Gastrocnemius medialis (tissue), 4 donors: ENCODE results near the gene DYNC2I2. TPM values are rescaled to one million over a fixed set of nuclear protein-coding genes. Genes with fewer than 3 reads are reported as not detected.

Experiments
- ATAC-seq, 2 donors: fragments of 150-250 bp; one replicate each; pipeline ENCODE4 v1.9.1; 2016
- DNase-seq, 2 donors: peaks; one replicate each; pipeline ENCODE4 v3.0.0-alpha.2; 2019
- H3K27ac ChIP-seq, 4 donors: fragments of 200-600 bp; sonication (generic); 1 replicate in 1 of 4; 2 replicates in 3 of 4; pipeline ENCODE4 v1.5.1; 2016 to 2018; ENCODE audit warnings: mild to moderate bottlenecking in 2 of 4, moderate library complexity in 1 of 4
- H3K27me3 ChIP-seq, 3 donors: fragments of 200-600 bp; sonication (generic) in 2 of 3; 1 replicate in 1 of 3; 2 replicates in 2 of 3; pipeline versions ENCODE4 v1.5.1 to v1.6.0; 2016 to 2019; ENCODE audit warnings: mild to moderate bottlenecking in 1 of 3, moderate library complexity in 1 of 3
- H3K36me3 ChIP-seq, 2 donors: fragments of 200-600 bp; sonication (generic) in 1 of 2; one replicate each; pipeline ENCODE4 v1.5.1; 2017 to 2018
- H3K4me1 ChIP-seq, 2 donors: fragments of 200-600 bp; sonication (generic) in 1 of 2; one replicate each; pipeline ENCODE4 v1.5.1; 2016 to 2017; ENCODE audit warnings: mild to moderate bottlenecking in 2 of 2
- H3K4me3 ChIP-seq, 4 donors: fragments of 200-600 bp; sonication (generic) in 3 of 4; 1 replicate in 1 of 4; 2 replicates in 3 of 4; pipeline ENCODE4 v1.5.1; 2016 to 2019; ENCODE audit warnings: mild to moderate bottlenecking in 2 of 4
- H3K9me3 ChIP-seq, 3 donors: fragments of 200-600 bp; sonication (generic) in 2 of 3; 1 replicate in 1 of 3; 2 replicates in 2 of 3; pipeline ENCODE4 v1.5.1; 2016 to 2019
- POLR2A ChIP-seq, 2 donors: fragments of 450-650 bp; IDR thresholded peaks; one replicate each; pipeline ENCODE4 v1.6.1; 2017; ENCODE audit warnings: antibody characterized with exemption in 2 of 2, mild to moderate bottlenecking in 2 of 2, moderate library complexity in 2 of 2
- in situ Hi-C, 4 donors: fragments of 200-750 bp; cut with MboI; loops; one replicate each; pipeline versions ENCODE4 v1.15.0 to v1.8.0; 2017; ENCODE audit warnings: low sequenced_read_pairs in 4 of 4
- intact Hi-C: fragments of 100-400 bp; cut with DNase I; formaldehyde crosslinking; loops from one replicate; pipeline ENCODE4 v1.15.1; 2023; ENCODE audit warnings: low total_unique reads
- total RNA-seq, 4 donors: library from RNA; depleted of rRNA; stranded (reverse); fragments of >200 nt; gene quantifications; one replicate each; pipeline versions ENCODE4 v1.1.0 to v1.2.3, GENCODE V29; 2016
- TF ChIP-seq, protein P1 (sequence below), 5 experiments: fragments of 450-650 bp in 3 of 5; fragments of 200-600 bp in 2 of 5; sonication (generic) in 2 of 5; IDR thresholded peaks in 4 of 5; conservative IDR thresholded peaks in 1 of 5; 1 replicate in 4 of 5; 2 replicates in 1 of 5; pipeline ENCODE4 v1.5.1; 2016 to 2019; ENCODE audit warnings: antibody characterized with exemption in 5 of 5, mild to moderate bottlenecking in 3 of 5, moderate library complexity in 3 of 5

DYNC2I2 gene
- total RNA-seq, 4 donors from 2014 or later, result 11.4 to 29.1 (median 21.1) TPM

- ATAC-seq (peak in 1 of 2 donors; percentile 23), DNase-seq (no peak)
- Histone ChIP-seq H3K27me3 (no peaks in the 10 kb centered on the region), H3K4me1 (peaks cover 12 to 19% of the 10 kb centered on the region in 2 donors), H3K36me3 (peaks cover 0 to 36% of the 10 kb centered on the region in 2 donors), H3K4me3 (peak overlapping the region; percentile 54 to 71 (median 68)), H3K27ac (peak overlapping the region; percentile 66 to 90 (median 76)), H3K9me3 (no peaks in the 10 kb centered on the region)
- intact Hi-C loops, result loop anchor here (1.0 to 2.0 kb wide), 5 partner anchors 12 to 138 kb away; partner anchors contain the start of genes DYNC2I2, PKN3, SPTAN1 and ZDHHC12
- in situ Hi-C loops, result no loop called here
- TF ChIP-seq POLR2A (IDR thresholded peaks at IDR 0.05), result no peak
- TF ChIP-seq, protein P1, sequence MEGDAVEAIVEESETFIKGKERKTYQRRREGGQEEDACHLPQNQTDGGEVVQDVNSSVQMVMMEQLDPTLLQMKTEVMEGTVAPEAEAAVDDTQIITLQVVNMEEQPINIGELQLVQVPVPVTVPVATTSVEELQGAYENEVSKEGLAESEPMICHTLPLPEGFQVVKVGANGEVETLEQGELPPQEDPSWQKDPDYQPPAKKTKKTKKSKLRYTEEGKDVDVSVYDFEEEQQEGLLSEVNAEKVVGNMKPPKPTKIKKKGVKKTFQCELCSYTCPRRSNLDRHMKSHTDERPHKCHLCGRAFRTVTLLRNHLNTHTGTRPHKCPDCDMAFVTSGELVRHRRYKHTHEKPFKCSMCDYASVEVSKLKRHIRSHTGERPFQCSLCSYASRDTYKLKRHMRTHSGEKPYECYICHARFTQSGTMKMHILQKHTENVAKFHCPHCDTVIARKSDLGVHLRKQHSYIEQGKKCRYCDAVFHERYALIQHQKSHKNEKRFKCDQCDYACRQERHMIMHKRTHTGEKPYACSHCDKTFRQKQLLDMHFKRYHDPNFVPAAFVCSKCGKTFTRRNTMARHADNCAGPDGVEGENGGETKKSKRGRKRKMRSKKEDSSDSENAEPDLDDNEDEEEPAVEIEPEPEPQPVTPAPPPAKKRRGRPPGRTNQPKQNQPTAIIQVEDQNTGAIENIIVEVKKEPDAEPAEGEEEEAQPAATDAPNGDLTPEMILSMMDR (IDR thresholded peaks at IDR 0.05 in 4 of 5, conservative IDR thresholded peaks at IDR 0.05 in 1 of 5), result no peak
Observed at GRCh38 chr9:128689820-128690683, 33.4 kb upstream of the DYNC2I2 start.

- ATAC-seq (peak; percentile 53 to 61), DNase-seq (peak in 1 of 2 donors; percentile 41)
- peak overlapping the region; percentile 90 to 98 (median 94) for H3K27ac ChIP-seq
- no peaks in the 10 kb centered on the region for H3K9me3 ChIP-seq
- intact Hi-C loops, result loop anchor here (1.0 to 2.0 kb wide), 5 partner anchors 13 to 137 kb away; partner anchors contain the start of genes DYNC2I2, PKN3, SPTAN1 and ZDHHC12
- H3K27me3 ChIP-seq, result no peaks in the 10 kb centered on the region
- peaks cover 12 to 19% of the 10 kb centered on the region in 2 donors for H3K4me1 ChIP-seq
- H3K4me3 ChIP-seq, result peak overlapping the region; percentile 71 to 89 (median 76)
- TF ChIP-seq, protein P1 (IDR thresholded peaks at IDR 0.05 in 4 of 5, conservative IDR thresholded peaks at IDR 0.05 in 1 of 5), result no peak
- TF ChIP-seq POLR2A (IDR thresholded peaks at IDR 0.05), result no peak
- peaks cover 0 to 29% of the 10 kb centered on the region in 2 donors for H3K36me3 ChIP-seq
- in situ Hi-C loops, result no loop called here
Observed at GRCh38 chr9:128689293-128689774, 32.7 kb upstream of the DYNC2I2 start.

GRCh38 chr9:128688501-128689292 lies 32.0 kb upstream of the DYNC2I2 start, which contains the start of gene SET:
Gene SET (plus strand): TSS chr9:128689222. CDS start chr9:128689583, 361 bp downstream.
- peak within 1 kb of the TSS; percentile 71 to 90 (median 83) for H3K4me3 ChIP-seq
- peaks cover 12 to 19% of the 10 kb centered on the region in 2 donors for H3K4me1 ChIP-seq
- H3K27ac ChIP-seq, result peak within 1 kb of the TSS; percentile 90 to 98 (median 96)
- ATAC-seq (peak; percentile 87 to 89), DNase-seq (peak; percentile 89 to 94)
- TF ChIP-seq, protein P1 (IDR thresholded peaks at IDR 0.05 in 4 of 5, conservative IDR thresholded peaks at IDR 0.05 in 1 of 5), result peak in 1 of 5 experiments; percentile 24
- peak; percentile 99 to 100 for TF ChIP-seq POLR2A (IDR thresholded peaks at IDR 0.05)
- intact Hi-C loops, result loop anchor here (1.0 to 2.0 kb wide), 5 partner anchors 14 to 136 kb away; partner anchors contain the start of genes DYNC2I2, PKN3, SPTAN1 and ZDHHC12
- no peaks in the 10 kb centered on the region for H3K9me3 ChIP-seq
- no peaks in the 10 kb centered on the region for H3K27me3 ChIP-seq
- in situ Hi-C loops, result no loop called here
- peaks cover 0 to 23% of the 10 kb centered on the region in 2 donors for H3K36me3 ChIP-seq

DNA sequence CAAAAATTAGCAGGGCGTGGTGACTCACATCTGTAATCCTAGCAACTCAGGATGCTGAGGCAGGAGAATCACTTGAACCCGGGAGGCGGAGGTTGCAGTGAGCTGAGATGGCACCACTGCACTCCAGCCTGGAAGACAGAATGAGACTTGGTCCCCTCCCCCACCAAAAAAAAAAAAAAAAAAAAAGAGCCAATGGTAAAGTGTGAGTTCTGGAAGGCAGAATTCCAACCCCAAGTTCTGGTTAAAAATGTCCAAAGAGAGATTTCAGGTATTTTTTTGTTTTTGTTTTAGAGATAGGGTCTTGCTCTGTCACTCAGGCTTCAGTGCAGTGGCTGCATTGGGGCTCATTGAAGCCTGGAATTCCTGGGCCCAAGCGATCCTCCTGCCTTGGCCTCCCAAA lies 30.8 kb upstream of the DYNC2I2 start:
- in situ Hi-C loops (no loop called here), intact Hi-C loops (no loop called here)
- H3K4me3 ChIP-seq, result no peak overlapping the region
- ATAC-seq (no peak), DNase-seq (no peak)
- TF ChIP-seq, protein P1 (IDR thresholded peaks at IDR 0.05 in 4 of 5, conservative IDR thresholded peaks at IDR 0.05 in 1 of 5), result no peak
- no peak for TF ChIP-seq POLR2A (IDR thresholded peaks at IDR 0.05)
- H3K9me3 ChIP-seq, result no peaks in the 10 kb centered on the region
- no peak overlapping the region for H3K27ac ChIP-seq
- H3K27me3 ChIP-seq, result no peaks in the 10 kb centered on the region
- H3K36me3 ChIP-seq, result peaks cover 0 to 10% of the 10 kb centered on the region in 2 donors
- peaks cover 12 to 19% of the 10 kb centered on the region in 2 donors for H3K4me1 ChIP-seq
